GM18526 (cell line): ENCODE data around the gene NDE1.

Experiments used
- POLR2A ChIP-seq: IDR thresholded peaks from 3 replicates; pipeline ENCODE4 v1.6.1; 2011; ENCODE audit not compliant: insufficient read length; ENCODE audit errors: extremely low read depth

The NDE1 gene

GRCh38 chr16:15737140-15737644 is 87.1 kb downstream of the NDE1 start:
- no peak for TF ChIP-seq POLR2A

- TF ChIP-seq POLR2A: no peak
Observed at GRCh38 chr16:15739464-15739863, 89.4 kb downstream of the NDE1 start.

- TF ChIP-seq POLR2A: no peak
Observed at GRCh38 chr16:15739950-15740349, 89.9 kb downstream of the NDE1 start.

GRCh38 chr16:15741207-15741871 is 91.3 kb downstream of the NDE1 start:
- TF ChIP-seq POLR2A: no peak

GRCh38 chr16:15742716-15743115 is 92.7 kb downstream of the NDE1 start:
- no peak for TF ChIP-seq POLR2A

GRCh38 chr16:15743657-15744056 is 93.6 kb downstream of the NDE1 start:
- no peak for TF ChIP-seq POLR2A

GRCh38 chr16:15746332-15746731 is 96.3 kb downstream of the NDE1 start:
- TF ChIP-seq POLR2A: no peak

GRCh38 chr16:15747937-15748336 is 97.9 kb downstream of the NDE1 start:
- TF ChIP-seq POLR2A: no peak

GRCh38 chr16:15748654-15749053 is 98.6 kb downstream of the NDE1 start:
- TF ChIP-seq POLR2A: no peak

- no peak for TF ChIP-seq POLR2A
Observed at GRCh38 chr16:15749371-15749770, 99.3 kb downstream of the NDE1 start.

GRCh38 chr16:15749985-15750384 is 99.9 kb downstream of the NDE1 start:
- no peak for TF ChIP-seq POLR2A

GRCh38 chr16:15751940-15752339 is 101.9 kb downstream of the NDE1 start:
- TF ChIP-seq POLR2A: no peak

- TF ChIP-seq POLR2A: no peak
Observed at GRCh38 chr16:15752717-15753488, 102.9 kb downstream of the NDE1 start.

GRCh38 chr16:15754821-15755534 is 104.9 kb downstream of the NDE1 start:
- no peak for TF ChIP-seq POLR2A

- TF ChIP-seq POLR2A: no peak
Observed at GRCh38 chr16:15757077-15757386, 107.0 kb downstream of the NDE1 start.
